Mesendoderm (in vitro differentiated cells): ENCODE results near the gene HES5.

Experiments used
- DNase-seq: peaks from one replicate; pipeline ENCODE4 v3.0.0; 2013
- H2AK5ac ChIP-seq: 2 replicates; pipeline ENCODE4 v1.6.1; 2013; ENCODE audit warnings: low read length, inconsistent platforms
- H2BK120ac ChIP-seq: 2 replicates; pipeline ENCODE4 v1.6.1; 2013; ENCODE audit warnings: low read depth, mild to moderate bottlenecking, low read length, moderate library complexity, mixed read lengths
- H2BK15ac ChIP-seq: replicated peaks from 2 replicates; pipeline ENCODE4 v1.6.1; 2013; ENCODE audit warnings: low read depth, mild to moderate bottlenecking, moderate library complexity
- H2BK5ac ChIP-seq: 2 replicates; pipeline ENCODE4 v1.6.1; 2013; ENCODE audit warnings: low read length, inconsistent platforms
- H3K18ac ChIP-seq: 2 replicates; pipeline ENCODE4 v1.6.1; 2013; ENCODE audit warnings: mild to moderate bottlenecking, low read length, mixed read lengths
- H3K23ac ChIP-seq: one replicate; pipeline ENCODE4 v1.6.1; 2013; ENCODE audit warnings: low read length
- H3K27ac ChIP-seq: 2 replicates; pipeline ENCODE4 v1.5.1; 2013; ENCODE audit warnings: low read depth, mild to moderate bottlenecking, inconsistent platforms, low read length, moderate library complexity
- H3K27me3 ChIP-seq: 2 replicates; pipeline ENCODE4 v1.6.1; 2013; ENCODE audit warnings: low read length, control low read depth, mild to moderate bottlenecking, inconsistent platforms; ENCODE audit not compliant: insufficient read depth, poor library complexity
- H3K36me3 ChIP-seq: 2 replicates; pipeline ENCODE4 v1.6.1; 2013; ENCODE audit warnings: low read length, inconsistent platforms; ENCODE audit not compliant: control insufficient read depth, insufficient read depth
- H3K4ac ChIP-seq: one replicate; pipeline ENCODE4 v1.6.1; 2013; ENCODE audit warnings: low read depth, mild to moderate bottlenecking, low read length, moderate library complexity
- H3K4me1 ChIP-seq: 2 replicates; pipeline ENCODE4 v1.6.1; 2013; ENCODE audit warnings: low read depth, low read length, inconsistent platforms; ENCODE audit not compliant: control insufficient read depth
- H3K4me2 ChIP-seq: 2 replicates; pipeline ENCODE4 v1.6.1; 2013; ENCODE audit warnings: low read length
- H3K4me3 ChIP-seq: 2 replicates; pipeline ENCODE4 v1.5.1; 2013; ENCODE audit warnings: mild to moderate bottlenecking, low read length
- H3K56ac ChIP-seq: one replicate; pipeline ENCODE4 v1.6.1; 2013; ENCODE audit warnings: low read length
- H3K79me1 ChIP-seq: 2 replicates; pipeline ENCODE4 v1.6.1; 2013; ENCODE audit warnings: low read length, inconsistent platforms
- H3K79me2 ChIP-seq: 2 replicates; pipeline ENCODE4 v1.6.1; 2013; ENCODE audit warnings: mild to moderate bottlenecking, low read length; ENCODE audit not compliant: control insufficient read depth, insufficient read depth
- H3K9ac ChIP-seq: 2 replicates; pipeline ENCODE4 v1.6.1; 2013; ENCODE audit warnings: low read length, inconsistent platforms
- H4K5ac ChIP-seq: one replicate; pipeline ENCODE4 v1.6.1; 2013; ENCODE audit warnings: low read length
- H4K8ac ChIP-seq: one replicate; pipeline ENCODE4 v1.6.1; 2013; ENCODE audit warnings: low read depth, mild to moderate bottlenecking, control low read depth, low read length, moderate library complexity
- WGBS: extraction: QIAGEN DNeasy Blood & Tissue Kit; methylation state at CpG from one replicate; pipeline ENCODE4 v1.1.7; 2013; ENCODE audit warnings: low lambda C conversion rate, missing lambda C conversion rate; ENCODE audit not compliant: insufficient coverage; ENCODE audit errors: extremely low coverage; 5-methylcytosine and 5-hydroxymethylcytosine counted together

The HES5 gene

GRCh38 chr1:2486041-2486440 is 44.0 kb downstream of the HES5 start:
- Histone ChIP-seq H3K23ac (no peak overlapping the region), H2AK5ac (no peak overlapping the region), H3K27me3 (no peaks in the 10 kb centered on the region), H4K5ac (no peak overlapping the region), H2BK5ac (no peak overlapping the region), H4K8ac (no peak overlapping the region), H3K4me2 (no peak overlapping the region), H3K4ac (no peak overlapping the region), H3K56ac (no peak overlapping the region), H3K36me3 (no peaks in the 10 kb centered on the region), H3K79me2 (no peaks in the 10 kb centered on the region), H2BK120ac (no peak overlapping the region), H3K4me3 (no peak overlapping the region), H3K27ac (no peak overlapping the region), H3K79me1 (no peaks in the 10 kb centered on the region), H3K9ac (no peak overlapping the region), H3K18ac (no peak overlapping the region), H2BK15ac (no peak overlapping the region), H3K4me1 (no peaks in the 10 kb centered on the region)
- WGBS: no CpG with 5 or more reads among the region's 4 CpGs
- DNase-seq: no peak

- no peak overlapping the region for H2BK15ac ChIP-seq
These were observed 46.1 kb downstream of the HES5 start for GRCh38 chr1:2483970-2484369.

GRCh38 chr1:2483026-2483425 is 47.0 kb downstream of the HES5 start:
- no peak overlapping the region for H4K5ac ChIP-seq
- H4K8ac ChIP-seq: no peak overlapping the region
- no peaks in the 10 kb centered on the region for H3K36me3 ChIP-seq
- no peak overlapping the region for H2BK15ac ChIP-seq
- H2BK5ac ChIP-seq: no peak overlapping the region
- no CpG with 5 or more reads among the region's 13 CpGs for WGBS
- no peaks in the 10 kb centered on the region for H3K79me2 ChIP-seq
- H3K9ac ChIP-seq: no peak overlapping the region
- H3K4me1 ChIP-seq: no peaks in the 10 kb centered on the region
- H2BK120ac ChIP-seq: no peak overlapping the region
- H3K18ac ChIP-seq: no peak overlapping the region
- H3K27ac ChIP-seq: no peak overlapping the region
- H3K4me2 ChIP-seq: no peak overlapping the region
- H3K4ac ChIP-seq: no peak overlapping the region
- H3K4me3 ChIP-seq: no peak overlapping the region
- no peaks in the 10 kb centered on the region for H3K27me3 ChIP-seq
- H3K23ac ChIP-seq: no peak overlapping the region
- no peak for DNase-seq
- no peaks in the 10 kb centered on the region for H3K79me1 ChIP-seq
- no peak overlapping the region for H2AK5ac ChIP-seq
- no peak overlapping the region for H3K56ac ChIP-seq

More at GRCh38 chr1:2483970-2484369, 46.1 kb downstream of the HES5 start:
- no peak for DNase-seq
- H3K18ac ChIP-seq: no peak overlapping the region
- no peaks in the 10 kb centered on the region for H3K4me1 ChIP-seq
- H3K27me3 ChIP-seq: no peaks in the 10 kb centered on the region
- H2AK5ac ChIP-seq: no peak overlapping the region
- H3K27ac ChIP-seq: no peak overlapping the region
- H3K56ac ChIP-seq: no peak overlapping the region
- no peak overlapping the region for H2BK5ac ChIP-seq
- no peaks in the 10 kb centered on the region for H3K79me1 ChIP-seq
- no peaks in the 10 kb centered on the region for H3K79me2 ChIP-seq
- no peak overlapping the region for H3K23ac ChIP-seq
- no peak overlapping the region for H4K8ac ChIP-seq
- no peak overlapping the region for H3K4ac ChIP-seq
- H2BK120ac ChIP-seq: no peak overlapping the region
- no peaks in the 10 kb centered on the region for H3K36me3 ChIP-seq
- H3K4me3 ChIP-seq: no peak overlapping the region
- H3K9ac ChIP-seq: no peak overlapping the region
- no peak overlapping the region for H4K5ac ChIP-seq
- H3K4me2 ChIP-seq: no peak overlapping the region
- WGBS: no CpG with 5 or more reads among the region's 16 CpGs

- H3K18ac ChIP-seq: no peak overlapping the region
- no peaks in the 10 kb centered on the region for H3K79me2 ChIP-seq
- H3K4me1 ChIP-seq: no peaks in the 10 kb centered on the region
- H2BK120ac ChIP-seq: no peak overlapping the region
- H2AK5ac ChIP-seq: no peak overlapping the region
- H3K4me2 ChIP-seq: no peak overlapping the region
- H4K8ac ChIP-seq: no peak overlapping the region
- no peak overlapping the region for H2BK15ac ChIP-seq
- H3K56ac ChIP-seq: no peak overlapping the region
- no peak overlapping the region for H2BK5ac ChIP-seq
- WGBS: no CpG with 5 or more reads among the region's 11 CpGs
- no peak overlapping the region for H3K27ac ChIP-seq
- H3K4me3 ChIP-seq: no peak overlapping the region
- H3K79me1 ChIP-seq: no peaks in the 10 kb centered on the region
- H4K5ac ChIP-seq: no peak overlapping the region
- H3K9ac ChIP-seq: no peak overlapping the region
- no peak overlapping the region for H3K4ac ChIP-seq
- H3K23ac ChIP-seq: no peak overlapping the region
- no peaks in the 10 kb centered on the region for H3K36me3 ChIP-seq
- no peak for DNase-seq
- H3K27me3 ChIP-seq: no peaks in the 10 kb centered on the region
These were observed 47.5 kb downstream of the HES5 start for GRCh38 chr1:2482588-2482987.

- H3K27ac ChIP-seq: no peak overlapping the region
- H3K9ac ChIP-seq: no peak overlapping the region
- no peaks in the 10 kb centered on the region for H3K4me1 ChIP-seq
- H3K4me3 ChIP-seq: no peak overlapping the region
- no peak overlapping the region for H3K23ac ChIP-seq
- no peaks in the 10 kb centered on the region for H3K27me3 ChIP-seq
- no peak overlapping the region for H2BK15ac ChIP-seq
- no peak overlapping the region for H2AK5ac ChIP-seq
- H3K18ac ChIP-seq: no peak overlapping the region
- no peak overlapping the region for H2BK5ac ChIP-seq
- DNase-seq: no peak
- H3K36me3 ChIP-seq: no peaks in the 10 kb centered on the region
- no peak overlapping the region for H3K4me2 ChIP-seq
- no peak overlapping the region for H4K5ac ChIP-seq
- no peak overlapping the region for H3K4ac ChIP-seq
- no peaks in the 10 kb centered on the region for H3K79me2 ChIP-seq
- H3K79me1 ChIP-seq: no peaks in the 10 kb centered on the region
- WGBS: no CpG with 5 or more reads among the region's 10 CpGs
- H3K56ac ChIP-seq: no peak overlapping the region
- H4K8ac ChIP-seq: no peak overlapping the region
- no peak overlapping the region for H2BK120ac ChIP-seq
These were observed 48.2 kb downstream of the HES5 start for GRCh38 chr1:2481885-2482284.

- Histone ChIP-seq H3K27ac (no peak overlapping the region), H3K4me2 (no peak overlapping the region), H2BK15ac (no peak overlapping the region), H3K36me3 (no peaks in the 10 kb centered on the region), H3K4me1 (no peaks in the 10 kb centered on the region), H3K79me2 (no peaks in the 10 kb centered on the region), H3K9ac (no peak overlapping the region), H3K4me3 (no peak overlapping the region), H3K27me3 (no peaks in the 10 kb centered on the region), H4K8ac (no peak overlapping the region), H2BK5ac (no peak overlapping the region), H3K18ac (no peak overlapping the region), H3K56ac (no peak overlapping the region), H3K79me1 (no peaks in the 10 kb centered on the region), H4K5ac (no peak overlapping the region), H3K23ac (no peak overlapping the region), H2BK120ac (no peak overlapping the region), H2AK5ac (no peak overlapping the region), H3K4ac (no peak overlapping the region)
- WGBS: no CpG with 5 or more reads among the region's 12 CpGs
- DNase-seq: no peak
These were observed 49.1 kb downstream of the HES5 start for GRCh38 chr1:2480986-2481364.
